OCI-LY7 (cell line): ENCODE measurements around the gene MGMT. TPM values are rescaled to one million over a fixed set of nuclear protein-coding genes. Genes with fewer than 3 reads are reported as not detected.

Experiments used
- BruUV-seq: library from RNA; stranded (reverse); fragments of 400-500 nt; replicated peaks from 2 replicates; lab custom pipeline; 2021; lab: Mats Ljungman, UMichigan
- CTCF ChIA-PET: fragments of 300-600 bp; sonication (Branson Sonifier 250); formaldehyde crosslinking; loops from one replicate; lab custom pipeline; 2022; ENCODE audit warnings: antibody characterized with exemption; ENCODE audit not compliant: unreplicated experiment; lab: Charles Lee
- POLR2A ChIA-PET: fragments of 300-600 bp; sonication (Branson Sonifier 250); formaldehyde crosslinking; loops from one replicate; lab custom pipeline; 2022; ENCODE audit warnings: antibody characterized with exemption; lab: Charles Lee
- DNase-seq: peaks from one replicate; pipeline ENCODE4 v3.0.0-alpha.2; 2015; ENCODE audit warnings: low spot score
- H2AFZ ChIP-seq: fragments of 200-600 bp; sonication (generic), shearing (Covaris generic); 2 replicates; pipeline ENCODE4 v1.6.1; 2014; ENCODE audit warnings: mild to moderate bottlenecking, antibody characterized with exemption, low read length, moderate library complexity
- H3K27ac ChIP-seq: fragments of 200-600 bp; sonication (generic); 2 replicates; pipeline ENCODE4 v1.5.1; 2014; ENCODE audit warnings: mixed run types, low read depth, mild to moderate bottlenecking, moderate library complexity, low read length, inconsistent platforms; ENCODE audit not compliant: poor library complexity, severe bottlenecking
- H3K36me3 ChIP-seq: fragments of 200-600 bp; sonication (generic); 2 replicates; pipeline ENCODE4 v1.6.1; 2014; ENCODE audit warnings: mild to moderate bottlenecking, antibody characterized with exemption, low read length, moderate library complexity, mixed read lengths; ENCODE audit not compliant: insufficient read depth
- H3K4me1 ChIP-seq: fragments of 200-600 bp; sonication (generic); 2 replicates; pipeline ENCODE4 v1.5.1; 2014; ENCODE audit warnings: mild to moderate bottlenecking, low read length; ENCODE audit not compliant: insufficient read depth, poor library complexity, severe bottlenecking
- H3K4me2 ChIP-seq: fragments of 200-600 bp; sonication (generic); 2 replicates; pipeline ENCODE4 v1.6.1; 2014; ENCODE audit warnings: mild to moderate bottlenecking, low read length
- H3K4me3 ChIP-seq: fragments of 200-600 bp; sonication (generic); 2 replicates; pipeline ENCODE4 v1.5.1; 2014; ENCODE audit warnings: mild to moderate bottlenecking, low read depth, low read length; ENCODE audit not compliant: poor library complexity, severe bottlenecking
- H3K79me2 ChIP-seq: fragments of 200-600 bp; sonication (generic); 2 replicates; pipeline ENCODE4 v1.6.1; 2016; ENCODE audit warnings: low read depth, mild to moderate bottlenecking, low read length, moderate library complexity, mixed read lengths; ENCODE audit not compliant: insufficient read depth
- H3K9me2 ChIP-seq: fragments of 200-600 bp; sonication (generic); 2 replicates; pipeline ENCODE4 v1.6.1; 2016; ENCODE audit warnings: mild to moderate bottlenecking, low read length, mixed read lengths; ENCODE audit not compliant: insufficient read depth
- H3K9me3 ChIP-seq: fragments of 200-600 bp; sonication (generic); 2 replicates; pipeline ENCODE4 v1.6.1; 2014; ENCODE audit warnings: mild to moderate bottlenecking, mixed run types, low read length, mixed read lengths
- H4K20me1 ChIP-seq: fragments of 200-600 bp; sonication (generic); 2 replicates; pipeline ENCODE4 v1.6.1; 2014; ENCODE audit warnings: mild to moderate bottlenecking, antibody characterized with exemption, low read length, moderate library complexity, mixed read lengths; ENCODE audit not compliant: insufficient read depth
- EZH2phosphoT487 ChIP-seq: fragments of 200-600 bp; sonication (generic); IDR thresholded peaks from 2 replicates; pipeline ENCODE4 v1.6.1; 2018; ENCODE audit warnings: low read depth, borderline replicate concordance, mild to moderate bottlenecking, mixed run types, antibody characterized with exemption, low read length, moderate library complexity, mixed read lengths
- intact Hi-C: fragments of 100-400 bp; cut with micrococcal nuclease; formaldehyde crosslinking; loops from one replicate; pipeline ENCODE4 v1.10.0; 2022; ENCODE audit not compliant: unreplicated experiment
- total RNA-seq, 2 experiments: library from RNA; depleted of rRNA in 1 of 2; stranded (reverse); fragments of >200 nt in 1 of 2; shearing (Covaris generic) in 1 of 2; gene quantifications; 2 replicates each; pipeline ENCODE4 v1.2.3, GENCODE V29; 2014 to 2022
- TF ChIP-seq, protein P1 (sequence below): fragments of 200-600 bp; sonication (generic); conservative IDR thresholded peaks from 2 replicates; pipeline ENCODE4 v1.5.1; 2014; ENCODE audit warnings: mild to moderate bottlenecking, antibody characterized with exemption, low read length, moderate library complexity, mixed read lengths

Gene MGMT
- total RNA-seq, 2 experiments from 2014 or later = 19.7 to 25.0 TPM

DNA sequence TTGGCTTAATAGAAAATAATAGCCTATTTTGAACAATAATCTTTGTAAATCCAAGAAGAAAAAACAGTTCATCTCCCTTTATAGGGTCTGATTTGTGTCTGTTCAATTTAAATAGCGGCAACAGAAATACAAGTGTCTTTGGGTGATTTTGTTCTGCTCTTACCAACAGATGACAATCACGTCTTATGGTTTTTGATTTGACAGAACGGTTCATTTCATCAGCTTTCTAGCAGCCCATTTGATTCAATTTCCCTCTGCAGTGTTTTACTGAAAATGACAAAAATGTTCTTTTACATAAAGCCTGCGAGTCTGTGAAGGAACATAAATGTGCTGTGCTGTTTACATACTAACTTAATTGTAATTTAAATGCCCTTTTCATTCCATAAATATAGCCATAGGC is 180.5 kb downstream of the MGMT start:
- ChIA-PET CTCF (no interaction called here), POLR2A (no interaction called here)
- intact Hi-C loops = no loop called here
- Histone ChIP-seq H3K79me2 (no peaks in the 10 kb centered on the region), H4K20me1 (no peaks in the 10 kb centered on the region), H2AFZ (no peak overlapping the region), H3K9me2 (no peaks in the 10 kb centered on the region), H3K36me3 (no peaks in the 10 kb centered on the region), H3K4me2 (no peak overlapping the region), H3K4me3 (no peak overlapping the region), H3K4me1 (no peaks in the 10 kb centered on the region), H3K9me3 (no peaks in the 10 kb centered on the region), H3K27ac (no peak overlapping the region)
- TF ChIP-seq, protein P1, sequence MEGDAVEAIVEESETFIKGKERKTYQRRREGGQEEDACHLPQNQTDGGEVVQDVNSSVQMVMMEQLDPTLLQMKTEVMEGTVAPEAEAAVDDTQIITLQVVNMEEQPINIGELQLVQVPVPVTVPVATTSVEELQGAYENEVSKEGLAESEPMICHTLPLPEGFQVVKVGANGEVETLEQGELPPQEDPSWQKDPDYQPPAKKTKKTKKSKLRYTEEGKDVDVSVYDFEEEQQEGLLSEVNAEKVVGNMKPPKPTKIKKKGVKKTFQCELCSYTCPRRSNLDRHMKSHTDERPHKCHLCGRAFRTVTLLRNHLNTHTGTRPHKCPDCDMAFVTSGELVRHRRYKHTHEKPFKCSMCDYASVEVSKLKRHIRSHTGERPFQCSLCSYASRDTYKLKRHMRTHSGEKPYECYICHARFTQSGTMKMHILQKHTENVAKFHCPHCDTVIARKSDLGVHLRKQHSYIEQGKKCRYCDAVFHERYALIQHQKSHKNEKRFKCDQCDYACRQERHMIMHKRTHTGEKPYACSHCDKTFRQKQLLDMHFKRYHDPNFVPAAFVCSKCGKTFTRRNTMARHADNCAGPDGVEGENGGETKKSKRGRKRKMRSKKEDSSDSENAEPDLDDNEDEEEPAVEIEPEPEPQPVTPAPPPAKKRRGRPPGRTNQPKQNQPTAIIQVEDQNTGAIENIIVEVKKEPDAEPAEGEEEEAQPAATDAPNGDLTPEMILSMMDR = no peak
- TF ChIP-seq EZH2phosphoT487 = no peak
- DNase-seq = no peak
- BruUV-seq = no TSS peak

DNA sequence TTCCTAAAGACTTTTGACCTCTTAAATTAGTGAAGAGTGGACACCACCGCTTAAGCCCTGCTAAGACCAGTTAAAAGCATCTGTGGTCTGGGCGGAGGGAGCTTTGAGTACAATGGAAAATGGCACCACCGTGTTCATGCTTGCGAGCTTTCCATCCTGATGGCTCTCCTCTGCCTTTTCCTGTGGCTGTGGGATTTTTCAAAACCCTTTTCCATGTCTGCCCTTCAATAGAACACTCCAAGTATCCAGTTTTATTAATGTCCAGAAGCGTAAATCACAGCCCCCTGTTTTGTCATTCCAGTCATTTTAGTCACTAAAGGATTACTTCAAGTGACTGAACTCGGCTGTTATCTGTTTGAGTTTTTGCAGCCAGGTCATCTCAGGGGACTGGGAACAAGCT is 181.8 kb downstream of the MGMT start:
- no peak for DNase-seq
- Histone ChIP-seq H3K27ac (no peak overlapping the region), H3K4me2 (no peak overlapping the region), H2AFZ (no peak overlapping the region), H3K79me2 (no peaks in the 10 kb centered on the region), H3K9me2 (no peaks in the 10 kb centered on the region), H3K4me1 (no peaks in the 10 kb centered on the region), H3K4me3 (no peak overlapping the region), H3K36me3 (no peaks in the 10 kb centered on the region), H3K9me3 (no peaks in the 10 kb centered on the region), H4K20me1 (no peaks in the 10 kb centered on the region)
- TF ChIP-seq, protein P1 = no peak
- TF ChIP-seq EZH2phosphoT487 = no peak
- no TSS peak for BruUV-seq
- ChIA-PET CTCF (no interaction called here), POLR2A (no interaction called here)
- intact Hi-C loops = no loop called here

DNA sequence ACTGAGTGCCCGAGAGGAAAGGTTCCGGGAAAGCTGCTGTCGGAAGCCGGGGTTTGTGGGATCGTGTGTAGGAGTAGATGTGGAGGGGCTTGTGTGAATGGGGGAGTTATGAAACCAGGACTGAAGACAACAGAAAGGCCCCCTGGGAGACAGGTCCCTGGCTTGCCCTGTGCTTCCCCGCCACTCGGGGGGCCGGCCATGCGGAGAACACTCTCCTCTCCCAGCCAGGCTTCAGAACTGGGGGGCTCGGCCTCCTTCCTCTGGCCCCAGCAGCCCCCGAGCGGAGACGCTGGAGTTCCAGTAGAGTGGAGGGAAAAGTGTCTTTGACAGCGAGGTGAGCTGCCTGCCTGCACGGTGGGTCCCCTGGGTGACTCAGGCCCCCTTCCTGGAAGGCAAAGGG is 185.0 kb downstream of the MGMT start:
- CTCF ChIA-PET = no interaction called here
- Histone ChIP-seq H3K4me3 (no peak overlapping the region), H3K4me2 (no peak overlapping the region), H3K9me3 (no peaks in the 10 kb centered on the region), H3K27ac (no peak overlapping the region), H3K79me2 (no peaks in the 10 kb centered on the region), H2AFZ (no peak overlapping the region), H3K4me1 (no peaks in the 10 kb centered on the region), H4K20me1 (no peaks in the 10 kb centered on the region), H3K36me3 (no peaks in the 10 kb centered on the region), H3K9me2 (no peaks in the 10 kb centered on the region)
- no peak for TF ChIP-seq EZH2phosphoT487
- TF ChIP-seq, protein P1 = no peak
- no peak for DNase-seq
- intact Hi-C loops = no loop called here
- BruUV-seq = no TSS peak
- POLR2A ChIA-PET = no interaction called here
